Subcutaneous preadipocyte (primary cell): ENCODE results near the gene TMEM192. TPM values are rescaled to one million over a fixed set of nuclear protein-coding genes. Genes with fewer than 3 reads are reported as not detected.

Source experiments
- total RNA-seq: library from RNA; depleted of rRNA; stranded (reverse); fragments of >200 nt; gene quantifications from 2 replicates; pipeline ENCODE4 v1.2.3, GENCODE V29; 2012

TMEM192 gene
- 5.1 and 7.0 TPM in 2 replicates for total RNA-seq

DNA sequence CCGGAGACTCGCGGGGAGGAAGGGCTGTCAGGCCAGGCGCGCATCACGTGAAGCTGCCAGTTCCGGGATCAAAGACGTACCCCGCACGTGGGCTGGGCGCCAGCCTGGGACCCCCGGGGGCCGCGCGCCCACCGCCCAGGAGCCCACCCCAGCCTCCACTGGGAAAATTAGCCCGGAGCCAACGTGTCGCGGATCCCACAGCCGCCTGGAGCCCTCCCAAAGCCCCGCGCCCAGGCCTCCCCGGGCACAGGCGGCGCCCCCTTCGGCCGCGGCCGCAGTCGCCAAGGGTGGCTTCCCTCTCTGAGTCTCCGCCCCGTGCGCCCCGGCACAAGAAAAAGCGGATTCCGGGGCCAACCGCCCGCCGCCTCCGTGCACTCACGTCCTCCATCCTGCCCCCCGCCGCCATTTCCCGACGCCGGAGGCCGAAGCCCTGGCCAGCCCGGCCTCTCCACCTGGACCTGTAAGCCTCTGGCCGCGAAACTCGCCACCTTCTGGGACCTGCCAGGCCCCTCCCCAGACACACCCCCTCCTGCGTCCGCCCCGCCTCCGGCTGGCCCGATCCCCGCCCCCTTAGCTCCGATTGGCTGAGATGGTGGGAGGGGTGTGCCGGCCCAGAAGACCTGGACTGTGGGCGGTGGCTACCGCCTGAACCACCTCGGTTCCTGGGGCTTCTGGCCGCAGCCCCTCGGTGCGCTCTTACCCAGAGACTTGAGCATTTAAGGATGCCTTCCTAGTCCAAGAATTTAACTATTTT, at the start of gene TMEM192:
TSS of gene TMEM192 (minus strand) at position 493 of the 754 bp plus-strand sequence. CDS start at position 406, 87 bp downstream.

GRCh38 chr4:165053645-165054044, 59.0 kb downstream of the TMEM192 start, which contains the start of gene TRIM75:
TSS of gene TRIM75 (plus strand) at chr4:165053866. CDS start at chr4:165059148, 5,282 bp downstream.

GRCh38 chr4:165031436-165032211, 81.0 kb downstream of the TMEM192 start, which contains the start of gene TRIM60:
TSS of gene TRIM60 (plus strand) at chr4:165031999. CDS start at chr4:165040073, 8,074 bp downstream.

Other genes starting within 250 kb of the TMEM192 start
- not detected in 2 replicates for gene APELA, start 235.7 kb downstream of the TMEM192 start, total RNA-seq
- 1.2 and 1.8 TPM in 2 replicates for gene TRIM61, start 135.2 kb downstream of the TMEM192 start, total RNA-seq
- gene TRIM60, start 80.9 kb downstream of the TMEM192 start, total RNA-seq = not detected in 2 replicates
- gene TRIM75, start 59.0 kb downstream of the TMEM192 start, total RNA-seq = not detected in 2 replicates
- 7.3 and 10.6 TPM in 2 replicates for gene KLHL2, start 94.7 kb upstream of the TMEM192 start, total RNA-seq
- gene MSMO1, start 214.8 kb upstream of the TMEM192 start, total RNA-seq = 302 and 431 TPM in 2 replicates